ENCODE measurements around the gene PUS1.

Gene PUS1

DNA sequence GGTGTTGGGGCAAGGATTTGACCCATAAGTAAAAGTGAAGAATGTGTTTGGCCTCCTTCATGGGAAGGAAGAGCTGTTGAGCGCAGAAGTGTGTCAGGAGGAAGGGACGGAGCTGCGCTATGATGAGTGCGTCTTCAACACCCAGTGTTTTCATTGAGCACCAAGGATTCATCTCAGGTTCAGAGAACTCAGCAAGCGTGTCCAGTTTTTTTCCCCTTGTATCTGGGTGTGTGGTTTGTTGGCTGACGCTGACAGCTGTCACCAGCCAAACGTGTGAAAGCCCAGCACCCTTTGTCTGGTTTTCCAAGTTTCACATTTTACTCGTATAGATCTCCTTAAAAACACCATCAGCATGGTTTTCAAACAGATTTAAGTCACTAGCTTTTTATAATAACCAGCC lies 33.0 kb downstream of the PUS1 start:
- no peak overlapping the region for H2AFZ ChIP-seq (ENCODE audit: low read length)
- no peaks in the 10 kb centered on the region for H3F3A ChIP-seq (ENCODE audit: insufficient read depth, low read length)
- peaks cover 72% of the 10 kb centered on the region for H3K79me2 ChIP-seq (ENCODE audit: insufficient read depth, low read length)
- no peaks in the 10 kb centered on the region for H3K9me2 ChIP-seq (ENCODE audit: low read depth, low read length)
- TF ChIP-seq CTCF (IDR thresholded peaks at IDR 0.05; ENCODE audit: low read length) (no peak), EZH2 (IDR thresholded peaks at IDR 0.05; ENCODE audit: borderline replicate concordance, low read length) (no peak)
- peaks cover 28% of the 10 kb centered on the region for H3K4me1 ChIP-seq (ENCODE audit: insufficient read depth, low read length, severe bottlenecking)
- no peaks in the 10 kb centered on the region for H3K9me3 ChIP-seq (ENCODE audit: low read length)
- H3K4me2 ChIP-seq (ENCODE audit: low read length): no peak overlapping the region
- no peak overlapping the region for H3K27ac ChIP-seq (ENCODE audit: low read depth, low read length, poor library complexity, severe bottlenecking)
- peaks cover 50% of the 10 kb centered on the region for H3K36me3 ChIP-seq (ENCODE audit: insufficient read depth, low read length)
- no peak overlapping the region for H3K9ac ChIP-seq (ENCODE audit: low read length)
- H3K27me3 ChIP-seq (ENCODE audit: insufficient read depth, low read length): no peaks in the 10 kb centered on the region
- H4K20me1 ChIP-seq (ENCODE audit: insufficient read depth, low read length): no peaks in the 10 kb centered on the region
- H3K4me3 ChIP-seq (ENCODE audit: low read depth, low read length, poor library complexity, severe bottlenecking): no peak overlapping the region

GRCh38 chr12:131963381-131963780 lies 34.3 kb downstream of the PUS1 start:
- H3K9ac ChIP-seq (ENCODE audit: low read length): no peak overlapping the region
- H3K4me3 ChIP-seq (ENCODE audit: low read depth, low read length, poor library complexity, severe bottlenecking): no peak overlapping the region
- H3K27me3 ChIP-seq (ENCODE audit: insufficient read depth, low read length): no peaks in the 10 kb centered on the region
- no peaks in the 10 kb centered on the region for H3K9me2 ChIP-seq (ENCODE audit: low read depth, low read length)
- TF ChIP-seq EZH2 (IDR thresholded peaks at IDR 0.05; ENCODE audit: borderline replicate concordance, low read length) (no peak), CTCF (IDR thresholded peaks at IDR 0.05; ENCODE audit: low read length) (no peak)
- no peak overlapping the region for H3K27ac ChIP-seq (ENCODE audit: low read depth, low read length, poor library complexity, severe bottlenecking)
- H3F3A ChIP-seq (ENCODE audit: insufficient read depth, low read length): no peaks in the 10 kb centered on the region
- H4K20me1 ChIP-seq (ENCODE audit: insufficient read depth, low read length): no peaks in the 10 kb centered on the region
- peaks cover 18% of the 10 kb centered on the region for H3K4me1 ChIP-seq (ENCODE audit: insufficient read depth, low read length, severe bottlenecking)
- H3K4me2 ChIP-seq (ENCODE audit: low read length): no peak overlapping the region
- H2AFZ ChIP-seq (ENCODE audit: low read length): no peak overlapping the region
- peaks cover 69% of the 10 kb centered on the region for H3K79me2 ChIP-seq (ENCODE audit: insufficient read depth, low read length)
- H3K36me3 ChIP-seq (ENCODE audit: insufficient read depth, low read length): peaks cover 56% of the 10 kb centered on the region
- H3K9me3 ChIP-seq (ENCODE audit: low read length): no peaks in the 10 kb centered on the region

DNA sequence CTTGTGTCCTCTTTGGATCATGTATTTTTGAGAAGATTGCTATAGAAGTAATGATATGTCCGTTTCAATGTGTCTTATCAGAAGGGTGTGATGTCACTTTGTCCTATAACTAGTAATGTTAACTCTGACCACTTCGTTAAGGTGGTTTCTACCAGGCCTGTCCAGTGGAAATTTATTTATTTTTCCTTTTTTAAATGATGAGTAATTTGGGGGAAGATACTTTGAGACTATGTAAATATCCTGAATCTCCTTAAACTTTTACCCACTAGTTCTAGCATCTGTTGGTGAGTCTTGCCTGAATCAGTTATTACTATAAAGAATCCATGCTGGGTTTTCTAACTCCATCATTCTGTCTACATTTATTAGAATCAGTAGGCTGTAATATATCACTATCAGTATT lies 36.0 kb downstream of the PUS1 start:
- Histone ChIP-seq H3K79me2 (ENCODE audit: insufficient read depth, low read length) (peaks cover 71% of the 10 kb centered on the region), H3F3A (ENCODE audit: insufficient read depth, low read length) (no peaks in the 10 kb centered on the region)

More for the DNA sequence above, 36.0 kb downstream of the PUS1 start:
- Histone ChIP-seq H4K20me1 (ENCODE audit: insufficient read depth, low read length) (no peaks in the 10 kb centered on the region), H3K9me2 (ENCODE audit: low read depth, low read length) (no peaks in the 10 kb centered on the region), H3K9ac (ENCODE audit: low read length) (no peak overlapping the region), H3K27ac (ENCODE audit: low read depth, low read length, poor library complexity, severe bottlenecking) (no peak overlapping the region), H3K27me3 (ENCODE audit: insufficient read depth, low read length) (no peaks in the 10 kb centered on the region), H3K4me3 (ENCODE audit: low read depth, low read length, poor library complexity, severe bottlenecking) (no peak overlapping the region), H3K4me2 (ENCODE audit: low read length) (no peak overlapping the region), H2AFZ (ENCODE audit: low read length) (no peak overlapping the region), H3K9me3 (ENCODE audit: low read length) (no peaks in the 10 kb centered on the region), H3K4me1 (ENCODE audit: insufficient read depth, low read length, severe bottlenecking) (peaks cover 18% of the 10 kb centered on the region), H3K36me3 (ENCODE audit: insufficient read depth, low read length) (peaks cover 53% of the 10 kb centered on the region)
- no peak for TF ChIP-seq CTCF (IDR thresholded peaks at IDR 0.05; ENCODE audit: low read length)
- TF ChIP-seq EZH2 (IDR thresholded peaks at IDR 0.05; ENCODE audit: borderline replicate concordance, low read length): no peak

All from OCI-LY1 (cell line).